HCEC 1CT (cell line): Measurements from ENCODE around the gene RSPH1.

Experiments used
- DNase-seq: peaks from one replicate; pipeline ENCODE4 v3.0.0-alpha.2; 2017

The RSPH1 gene

DNA sequence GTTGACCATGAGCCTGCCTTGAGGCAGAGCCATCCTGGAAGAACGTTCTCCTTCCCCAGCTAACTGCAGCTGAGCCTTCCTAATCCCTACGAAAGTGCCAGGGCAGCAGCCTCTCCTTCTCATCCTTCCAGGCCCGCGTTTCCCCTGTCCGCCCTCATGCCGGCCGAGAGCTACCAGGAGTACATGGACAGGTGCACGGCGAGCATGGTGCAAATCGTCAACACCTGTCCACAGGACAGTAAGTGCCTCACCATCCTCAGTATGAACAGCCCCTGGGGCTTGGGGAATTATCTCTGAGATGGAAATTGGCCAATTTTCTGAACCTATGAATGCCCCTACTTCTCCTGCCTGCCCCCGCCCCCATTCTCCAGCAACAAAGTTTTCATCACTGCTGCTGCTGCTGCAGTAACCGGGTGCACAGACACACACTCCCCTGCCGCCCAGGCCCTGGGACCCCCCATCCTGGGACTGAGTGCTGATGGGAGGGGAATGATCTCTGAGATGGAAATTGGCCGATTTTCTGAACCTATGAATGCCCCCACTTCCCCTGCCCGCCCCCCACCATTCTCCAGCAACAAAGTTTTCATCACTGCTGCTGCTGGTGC, 52.7 kb downstream of the RSPH1 start:
- DNase-seq, result no peak

DNA sequence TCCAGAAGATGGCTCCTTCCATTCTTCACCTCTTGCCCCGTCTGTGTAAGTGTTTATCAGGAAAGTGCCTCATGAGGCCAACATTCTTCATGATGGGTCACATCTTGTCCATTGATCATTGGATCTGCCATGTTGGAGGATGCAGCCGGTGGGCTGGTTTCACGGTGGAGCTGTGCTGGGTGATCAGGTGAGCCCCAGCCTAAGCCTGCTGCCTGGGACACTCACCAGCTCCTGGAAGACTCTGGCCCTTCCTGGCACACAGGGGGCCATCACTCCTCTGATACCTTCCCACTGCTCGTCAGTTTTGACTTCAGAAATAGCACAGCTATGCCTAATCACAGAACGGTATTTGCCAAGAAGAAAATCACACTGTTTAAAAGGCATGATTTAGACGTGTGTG, 54.1 kb downstream of the RSPH1 start:
- no peak for DNase-seq

DNA sequence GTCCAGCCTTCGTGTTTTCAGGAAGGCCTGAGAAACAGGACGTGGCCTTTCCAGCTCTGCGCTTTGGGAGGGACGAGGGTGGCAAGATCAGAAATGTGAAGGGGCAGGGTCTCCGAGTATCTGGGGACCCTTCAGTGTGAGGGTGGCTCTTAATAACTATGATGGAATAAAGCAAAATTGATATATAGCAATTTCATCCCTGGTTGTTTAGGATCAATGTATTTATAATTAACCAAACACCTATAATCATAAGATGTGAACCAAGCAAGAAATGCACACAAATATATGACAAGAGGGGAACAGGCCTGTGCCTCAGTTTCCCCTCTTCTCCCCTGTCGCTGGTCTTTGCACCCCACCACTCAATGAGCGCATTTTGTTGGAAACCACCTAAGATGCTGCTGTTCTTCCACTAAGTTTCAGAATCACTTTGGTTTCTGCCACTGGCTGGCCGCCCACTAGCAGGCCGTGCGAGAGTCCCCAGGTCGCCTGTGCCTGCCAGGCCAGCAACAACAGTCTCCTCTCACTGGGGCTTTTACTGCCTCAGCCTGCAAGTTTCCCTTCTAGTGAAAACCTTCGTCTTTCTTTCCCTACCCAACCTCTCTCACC, 55.7 kb downstream of the RSPH1 start:
- no peak for DNase-seq

DNA sequence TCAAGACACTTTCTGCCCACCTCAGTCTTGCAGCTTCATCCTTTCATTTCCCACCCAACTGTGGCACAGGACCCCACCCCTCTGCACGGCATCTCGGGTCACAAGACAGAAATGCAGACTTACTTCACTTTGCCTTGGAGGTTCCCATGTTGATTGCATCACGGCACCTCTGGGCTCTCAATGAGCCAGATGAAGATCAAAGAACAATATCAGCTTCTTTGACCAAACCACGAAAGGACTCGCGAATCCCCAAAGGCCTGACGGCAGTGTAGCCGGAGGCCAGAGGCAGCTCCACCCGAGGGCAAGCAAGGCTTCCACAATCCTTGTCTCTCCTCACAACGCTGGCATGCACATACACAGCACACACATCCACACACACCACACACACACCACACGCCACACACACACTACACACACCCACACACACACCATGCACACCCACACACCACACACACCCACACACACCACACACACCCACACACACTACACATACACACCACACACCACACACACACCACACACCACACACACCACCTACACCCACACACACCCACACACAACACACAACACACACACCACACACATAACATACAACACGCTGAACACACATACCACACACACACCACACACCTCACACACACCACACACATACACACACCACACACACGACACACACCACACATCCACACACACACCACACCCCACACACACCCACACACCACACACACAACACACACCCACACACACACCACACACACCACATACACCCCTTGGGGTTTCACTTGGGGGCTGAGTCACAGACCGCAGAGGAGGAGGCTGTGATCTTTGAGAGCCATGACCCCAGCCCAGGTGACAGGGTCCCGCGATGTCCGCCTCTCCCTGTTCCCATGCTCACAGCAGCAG, 56.5 kb downstream of the RSPH1 start:
- DNase-seq, result no peak

DNA sequence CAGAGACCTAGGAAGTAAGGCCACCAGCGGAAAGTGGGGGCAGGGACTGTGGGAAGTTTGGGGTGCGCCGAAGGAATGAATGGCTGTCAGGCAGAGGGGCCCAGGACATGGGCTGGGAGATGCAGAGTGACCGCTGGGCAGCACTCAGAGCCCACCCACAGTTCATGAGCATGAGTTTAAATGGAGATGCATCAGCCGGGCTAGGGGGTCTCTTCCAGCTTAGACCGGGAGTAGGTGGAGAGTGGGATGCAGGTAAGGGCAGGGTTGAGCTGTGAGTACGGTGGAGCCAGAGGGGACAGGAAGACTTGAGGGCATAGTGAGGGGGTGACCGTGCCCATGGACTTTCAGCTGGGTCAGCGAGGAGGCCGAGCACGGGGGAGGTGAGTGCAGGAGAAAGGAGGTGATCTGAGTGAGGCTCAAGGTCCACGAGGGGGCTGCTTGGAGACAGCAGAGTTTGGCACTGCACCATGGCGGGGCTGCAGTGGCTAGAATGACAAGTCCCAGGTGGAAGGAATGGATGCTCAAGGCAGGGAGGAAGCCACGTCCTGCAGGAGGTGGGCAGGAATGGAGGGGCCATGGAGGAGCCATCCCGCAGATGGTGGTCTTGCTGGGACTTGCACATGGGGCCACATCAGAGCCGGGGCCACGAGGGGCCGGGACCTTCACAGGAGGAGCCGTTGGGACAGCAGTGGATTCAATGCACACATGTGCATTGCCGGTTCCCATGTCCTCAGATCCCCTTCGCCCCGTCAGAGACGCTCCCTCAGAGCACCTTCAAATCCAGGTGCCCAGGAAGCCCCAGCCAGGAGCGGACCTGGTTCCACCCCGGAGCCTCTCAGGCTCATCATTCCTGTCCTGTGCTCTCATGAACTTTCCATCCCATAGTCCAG, 57.5 kb downstream of the RSPH1 start:
- DNase-seq, result no peak

DNA sequence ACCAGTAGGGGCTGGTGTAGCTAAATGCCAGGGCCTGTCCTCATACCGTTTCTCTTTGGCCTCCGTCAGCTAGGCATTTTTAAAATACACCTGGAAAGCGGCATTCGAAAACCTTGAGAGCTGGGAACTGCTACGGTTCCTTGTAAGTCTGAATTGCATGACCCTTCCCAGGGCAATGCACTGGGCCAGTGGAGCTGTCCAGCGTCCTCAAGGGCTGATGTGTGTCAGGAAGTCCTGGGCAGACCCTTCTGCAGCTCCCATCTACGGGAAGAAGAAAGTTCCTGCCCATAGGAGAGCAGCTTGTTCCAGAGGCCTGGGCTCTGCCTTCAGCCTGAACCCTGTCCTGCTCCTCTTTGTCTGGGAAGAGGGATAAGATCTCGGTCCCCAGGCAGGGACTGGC, 58.2 kb downstream of the RSPH1 start:
- DNase-seq, result no peak

DNA sequence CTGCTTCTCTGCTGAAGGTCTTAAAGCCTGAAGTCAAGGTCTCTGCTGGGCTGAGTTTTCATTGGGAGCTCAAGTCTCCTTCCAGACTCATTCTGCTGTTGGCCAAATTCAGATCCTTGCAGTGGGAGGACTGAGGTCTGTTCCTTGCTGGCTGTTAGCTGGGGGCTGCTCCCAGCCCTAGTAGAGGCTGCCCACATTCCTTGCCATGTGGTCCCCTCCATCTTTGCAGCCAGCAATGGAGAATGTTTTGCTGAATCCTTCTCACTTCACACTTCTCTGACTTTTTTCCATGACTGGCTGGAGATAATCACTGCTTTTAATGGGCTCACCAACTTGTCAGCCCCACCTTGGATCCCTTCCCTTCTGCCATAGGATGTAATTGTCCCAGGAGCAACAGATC, 59.1 kb downstream of the RSPH1 start:
- no peak for DNase-seq

DNA sequence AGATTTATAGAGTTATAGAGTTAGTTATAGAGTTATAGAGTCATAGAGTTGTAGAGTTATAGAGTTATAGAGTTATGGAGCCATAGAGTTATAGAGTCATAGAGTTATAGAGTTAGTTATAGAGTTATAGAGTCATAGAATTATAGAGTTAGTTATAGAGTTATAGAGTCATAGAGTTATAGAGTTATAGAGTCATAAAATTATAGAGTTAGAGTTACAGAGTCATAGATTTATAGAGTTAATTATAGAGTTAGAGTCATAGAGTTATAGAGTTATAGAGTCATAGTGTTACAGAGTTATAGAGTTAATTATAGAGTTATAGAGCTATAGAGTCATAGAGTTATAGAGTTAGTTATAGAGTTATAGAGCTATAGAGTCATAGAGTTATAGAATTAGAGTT, 60.2 kb downstream of the RSPH1 start:
- DNase-seq, result no peak

DNA sequence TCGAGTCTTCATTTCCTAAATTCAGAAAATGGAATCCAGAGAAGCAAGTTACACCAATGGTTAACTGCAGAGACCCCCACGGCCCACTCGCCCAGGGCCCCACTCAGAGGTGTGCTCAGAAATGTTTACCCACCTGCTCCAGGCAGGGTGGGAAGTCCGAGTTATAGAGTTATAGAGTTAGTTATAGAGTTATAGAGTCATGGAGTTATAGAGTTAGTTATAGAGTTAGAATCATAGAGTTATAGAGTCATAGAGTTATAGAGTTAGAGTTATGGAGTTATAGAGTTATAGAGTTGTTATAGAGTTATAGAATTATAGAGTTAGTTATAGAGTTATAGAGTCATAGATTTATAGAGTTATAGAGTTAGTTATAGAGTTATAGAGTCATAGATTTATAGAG, 60.6 kb downstream of the RSPH1 start:
- DNase-seq, result no peak

DNA sequence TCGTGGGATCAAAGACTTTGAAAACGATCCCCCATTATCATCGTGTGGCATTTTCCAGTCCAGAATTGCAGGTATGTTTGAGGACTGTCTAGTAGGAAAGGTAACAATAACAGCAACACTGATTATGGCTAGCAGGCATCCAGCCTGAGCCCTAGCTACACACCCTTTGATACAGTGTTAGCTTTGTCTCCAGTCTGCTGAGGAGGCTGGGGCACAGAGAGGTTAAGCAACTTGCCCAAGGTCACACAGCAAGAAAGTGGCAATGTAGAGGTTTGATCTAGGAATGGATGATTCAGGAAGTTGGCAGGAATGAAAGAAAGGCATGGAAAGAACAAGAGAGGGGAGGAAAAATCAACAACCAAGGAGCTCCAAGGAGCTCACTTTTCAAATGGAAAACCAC, 61.1 kb downstream of the RSPH1 start:
- DNase-seq, result no peak

DNA sequence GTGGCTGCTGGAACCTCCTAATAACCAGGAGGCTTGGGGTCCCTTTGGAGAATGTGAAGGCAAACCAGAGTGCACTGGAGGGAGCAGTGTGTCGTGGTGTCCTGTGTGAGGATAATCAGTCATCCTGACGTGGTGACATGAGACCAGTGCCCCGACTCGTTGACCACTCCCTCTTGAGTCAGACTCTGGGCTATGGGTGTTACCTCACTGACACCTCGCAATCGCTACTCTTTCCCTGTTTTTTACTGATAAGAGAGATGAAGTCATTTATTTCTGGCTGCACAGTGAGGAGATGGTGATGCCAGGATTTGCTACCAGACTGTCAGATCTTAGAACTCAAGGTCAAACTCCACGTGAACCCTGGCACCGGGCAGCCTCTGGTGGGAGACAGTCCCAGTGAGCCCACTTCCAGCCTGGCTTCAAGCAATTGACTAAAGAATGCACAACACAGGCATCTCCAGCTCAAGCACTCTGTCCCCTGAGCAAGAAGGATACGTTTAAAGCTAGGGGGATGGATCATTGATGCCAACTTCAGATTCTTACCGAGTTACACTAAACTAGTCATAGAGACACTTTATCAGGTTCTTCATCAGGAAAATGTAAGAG, 62.0 kb downstream of the RSPH1 start:
- DNase-seq, result no peak

DNA sequence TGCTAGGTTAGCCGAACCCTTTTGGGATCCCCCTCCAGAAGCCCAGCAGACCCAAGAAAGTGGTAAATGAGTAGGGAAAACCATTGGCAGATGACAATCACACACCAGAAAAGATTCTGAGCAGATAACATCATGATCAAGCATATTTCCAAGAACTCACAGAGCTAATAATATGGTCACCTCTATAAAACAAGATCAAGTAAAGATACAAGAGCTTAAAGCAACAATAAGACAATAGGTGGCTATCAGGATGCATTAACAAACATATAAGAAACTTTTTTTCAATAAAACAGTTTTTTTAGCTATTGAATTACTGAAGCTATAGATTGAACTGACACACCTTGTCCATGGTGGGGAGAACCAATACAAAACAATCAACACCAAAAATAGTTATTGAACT, 63.3 kb downstream of the RSPH1 start:
- DNase-seq, result no peak

DNA sequence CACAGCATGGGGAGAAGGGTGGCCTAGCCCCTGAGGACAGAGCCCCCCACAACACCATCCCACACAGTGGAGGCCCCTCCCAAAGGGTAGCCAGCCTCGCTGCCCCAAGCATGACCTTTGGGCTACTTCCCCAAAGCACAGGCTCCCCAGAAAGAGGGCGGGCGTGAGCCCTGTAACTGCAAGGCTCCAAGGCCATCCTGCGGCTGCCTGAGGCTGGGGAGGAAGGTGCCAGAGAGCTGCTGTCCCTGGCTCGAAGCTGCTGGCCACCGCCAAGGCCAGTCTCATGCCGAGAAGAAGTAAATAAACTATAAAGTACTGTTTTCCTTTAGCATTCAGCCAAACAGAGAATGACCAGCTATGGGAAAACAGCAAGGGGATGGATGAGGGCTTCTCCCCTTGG, 64.8 kb downstream of the RSPH1 start:
- no peak for DNase-seq

DNA sequence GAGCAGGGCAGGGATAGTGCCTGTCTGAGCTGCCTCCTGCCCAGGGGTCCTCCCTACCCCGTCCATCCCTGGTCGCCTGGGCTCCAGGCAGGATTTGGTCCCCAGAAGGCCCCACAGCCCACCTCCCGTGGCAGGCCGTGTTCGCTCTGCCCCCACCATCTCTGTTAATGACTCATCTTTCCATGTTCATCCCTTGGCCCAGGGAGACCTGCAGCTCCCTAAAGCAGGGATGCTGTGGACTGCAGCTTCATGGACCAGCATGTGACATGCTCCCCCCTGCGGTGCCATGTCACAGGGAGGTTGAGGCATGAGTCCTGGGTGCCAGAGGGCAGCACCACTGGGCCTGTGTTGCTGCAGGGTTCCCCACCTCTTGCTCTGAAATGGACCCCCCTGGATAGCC, 65.5 kb downstream of the RSPH1 start:
- DNase-seq, result no peak

DNA sequence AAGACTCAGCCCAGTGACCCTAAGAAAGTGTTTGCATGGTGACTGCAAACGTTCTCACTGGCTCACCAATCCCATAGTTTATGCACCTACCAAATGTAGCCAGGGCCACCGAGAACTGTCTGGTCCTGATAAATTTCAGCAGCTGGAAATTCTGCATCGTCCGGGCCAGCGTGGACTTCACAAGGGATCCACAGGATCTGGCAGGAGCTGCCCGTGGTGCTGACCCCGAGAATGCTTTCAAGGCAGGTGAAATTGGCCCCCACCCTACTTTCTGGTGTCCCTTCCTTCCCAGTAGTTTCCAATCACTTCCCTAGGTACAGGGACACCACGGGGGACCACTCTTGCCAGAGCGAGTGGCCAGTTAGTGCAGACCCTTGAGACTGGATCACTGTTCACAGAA, 66.2 kb downstream of the RSPH1 start:
- DNase-seq, result no peak

DNA sequence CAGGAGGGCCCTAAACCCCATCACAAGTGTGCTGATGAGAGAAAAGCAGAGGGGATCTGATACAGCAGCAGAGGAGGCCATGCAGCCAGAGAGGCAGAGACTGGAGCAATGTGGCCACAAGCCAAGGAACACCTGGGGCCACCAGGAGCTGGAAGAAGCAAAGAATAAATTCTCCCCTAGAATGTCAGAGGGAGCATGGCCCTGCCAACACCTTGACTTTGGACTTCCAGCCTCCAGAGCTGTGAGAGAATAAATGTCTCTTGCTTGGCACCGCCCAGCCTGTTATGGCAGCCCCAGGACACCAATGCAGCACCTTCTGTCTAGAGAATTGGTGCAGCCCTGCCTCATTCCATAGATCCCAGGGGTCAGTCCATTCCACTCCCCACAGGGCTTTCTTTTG, 67.0 kb downstream of the RSPH1 start:
- no peak for DNase-seq

DNA sequence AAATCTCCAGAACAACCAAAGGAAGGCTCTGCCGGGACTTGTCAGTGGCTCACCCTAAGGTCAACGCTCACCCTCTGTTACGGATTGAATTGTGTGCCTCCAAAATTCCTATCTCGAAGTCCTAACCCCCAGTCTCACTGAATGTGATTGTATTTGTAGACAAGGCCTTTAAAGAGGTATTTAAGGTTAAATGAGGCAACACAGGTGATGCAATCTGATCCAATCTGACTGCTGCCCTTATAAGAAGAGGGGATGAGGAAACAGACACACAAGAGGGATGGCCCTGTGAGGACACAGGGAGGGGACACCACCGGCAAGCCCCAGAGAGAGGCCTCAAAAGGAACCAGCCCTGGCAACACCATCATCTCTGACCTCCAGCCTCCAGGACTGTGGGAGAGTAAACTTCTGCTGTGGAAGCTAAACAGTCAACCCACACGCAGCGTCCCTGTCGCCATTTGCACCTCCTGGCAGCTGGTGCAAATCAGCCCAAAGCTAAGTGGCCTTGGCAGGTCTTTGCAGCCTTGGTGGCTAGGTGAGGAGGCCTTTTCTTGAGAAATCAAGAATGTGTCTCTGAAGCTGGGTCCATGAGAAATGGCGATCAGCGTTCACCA, 68.1 kb downstream of the RSPH1 start:
- DNase-seq, result no peak

DNA sequence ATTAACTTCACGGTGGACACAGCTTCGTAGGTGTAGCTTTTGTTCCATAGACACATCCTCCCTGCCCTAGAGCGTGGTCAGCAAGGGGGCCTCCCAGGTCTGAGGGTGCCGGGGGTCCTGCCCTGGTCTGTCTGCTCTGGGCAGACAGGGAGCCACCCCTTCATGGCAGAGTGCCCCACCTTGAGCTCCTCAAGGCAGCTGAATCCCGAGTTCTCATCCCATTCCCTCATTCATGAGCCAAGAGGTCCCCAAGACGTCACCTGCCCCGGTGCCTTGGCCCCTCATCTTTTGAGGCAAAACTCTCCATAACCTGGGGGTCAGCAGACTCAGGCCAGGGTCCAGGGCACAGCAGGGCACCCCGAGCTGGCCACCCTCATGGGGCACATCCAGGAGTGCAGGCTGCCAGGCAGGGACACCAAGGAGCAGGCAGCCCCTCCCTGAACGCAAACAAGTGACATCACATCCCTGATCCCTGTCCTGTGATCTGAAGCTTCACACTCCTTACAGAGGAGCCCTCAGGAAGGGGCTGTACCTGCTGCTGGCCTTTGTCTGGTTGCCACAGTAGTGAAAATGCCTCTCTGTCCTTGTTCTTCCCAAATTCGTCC, 69.0 kb downstream of the RSPH1 start:
- no peak for DNase-seq

DNA sequence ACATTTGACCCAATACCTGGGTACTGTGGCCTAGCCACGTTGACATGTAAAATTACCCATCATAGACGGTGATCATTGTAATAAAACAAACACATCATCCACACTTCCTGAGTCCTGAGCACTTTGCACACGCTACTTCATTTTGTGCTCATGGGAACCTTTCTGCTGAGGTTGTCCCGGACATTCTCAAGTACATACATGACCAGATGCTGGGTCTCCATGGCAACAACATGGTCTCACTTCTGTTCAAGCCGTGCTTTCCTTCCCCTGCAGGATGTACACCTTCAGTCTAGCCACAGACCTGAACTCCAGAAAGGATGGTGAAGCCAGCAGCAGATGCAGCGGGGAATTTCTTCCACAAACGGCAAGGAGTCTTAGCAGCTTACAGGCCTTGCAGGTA, 69.6 kb downstream of the RSPH1 start:
- DNase-seq, result no peak

DNA sequence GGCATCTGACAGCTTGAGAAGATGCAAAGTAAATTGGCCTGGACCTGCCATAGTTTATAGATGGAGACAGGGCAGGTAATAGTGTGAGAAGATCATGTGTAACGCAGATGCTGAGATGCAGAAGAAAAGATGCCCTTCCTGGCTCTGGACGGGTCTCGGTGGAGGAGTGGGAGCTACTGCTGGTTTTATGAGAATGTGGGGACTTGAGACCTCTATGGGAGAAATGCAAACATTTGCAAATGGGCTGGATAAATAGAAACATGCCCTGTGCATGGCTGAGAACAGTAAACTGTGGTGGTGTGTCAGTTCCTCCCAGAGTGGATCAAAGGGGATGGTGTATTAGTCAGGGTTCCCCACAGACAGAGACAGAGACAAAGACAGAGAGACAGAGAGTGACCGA, 70.4 kb downstream of the RSPH1 start:
- DNase-seq, result no peak

DNA sequence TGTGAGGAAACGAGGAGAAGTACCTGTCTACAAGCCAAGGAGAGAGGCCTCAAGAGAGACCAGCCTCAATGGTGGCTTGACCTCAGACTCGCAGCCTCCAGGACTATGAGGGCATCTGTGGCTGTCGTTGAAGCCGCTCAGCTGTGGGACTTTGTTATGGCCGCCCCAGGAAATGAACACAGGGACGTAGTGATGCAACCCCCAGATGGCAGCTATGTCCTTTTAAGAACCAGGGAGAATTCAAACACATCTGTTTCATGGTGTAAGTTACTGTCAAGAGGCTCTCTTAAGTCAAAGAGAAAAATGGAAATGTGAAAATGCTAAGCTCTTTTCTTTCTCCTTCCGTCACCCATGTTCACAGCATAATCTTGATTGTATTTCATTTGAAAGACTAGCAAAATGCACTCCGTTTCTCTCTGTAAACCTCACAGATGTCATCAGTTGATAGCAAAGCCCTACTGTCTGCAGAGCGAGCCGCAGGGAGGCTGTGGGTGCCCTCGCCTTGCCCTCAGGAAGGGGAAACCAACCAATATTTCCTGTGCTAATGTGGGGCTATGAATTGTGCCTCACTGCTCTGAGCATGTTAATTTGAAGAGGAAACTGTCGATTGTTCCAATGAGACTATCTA, 71.0 kb downstream of the RSPH1 start:
- no peak for DNase-seq
